Mesendoderm (in vitro differentiated cells): Measurements from ENCODE around the gene PARD3.
A peak's percentile ranks its signal among the peaks of the same experiment; 100 is the strongest.

Experiments used
- DNase-seq: peaks from one replicate; pipeline ENCODE4 v3.0.0; 2013
- H2AK5ac ChIP-seq: 2 replicates; pipeline ENCODE4 v1.6.1; 2013; ENCODE audit warnings: low read length, inconsistent platforms
- H2BK120ac ChIP-seq: 2 replicates; pipeline ENCODE4 v1.6.1; 2013; ENCODE audit warnings: low read depth, mild to moderate bottlenecking, low read length, moderate library complexity, mixed read lengths
- H2BK15ac ChIP-seq: replicated peaks from 2 replicates; pipeline ENCODE4 v1.6.1; 2013; ENCODE audit warnings: low read depth, mild to moderate bottlenecking, moderate library complexity
- H2BK5ac ChIP-seq: 2 replicates; pipeline ENCODE4 v1.6.1; 2013; ENCODE audit warnings: low read length, inconsistent platforms
- H3K18ac ChIP-seq: 2 replicates; pipeline ENCODE4 v1.6.1; 2013; ENCODE audit warnings: mild to moderate bottlenecking, low read length, mixed read lengths
- H3K23ac ChIP-seq: one replicate; pipeline ENCODE4 v1.6.1; 2013; ENCODE audit warnings: low read length
- H3K27ac ChIP-seq: 2 replicates; pipeline ENCODE4 v1.5.1; 2013; ENCODE audit warnings: low read depth, mild to moderate bottlenecking, inconsistent platforms, low read length, moderate library complexity
- H3K27me3 ChIP-seq: 2 replicates; pipeline ENCODE4 v1.6.1; 2013; ENCODE audit warnings: low read length, control low read depth, mild to moderate bottlenecking, inconsistent platforms; ENCODE audit not compliant: insufficient read depth, poor library complexity
- H3K36me3 ChIP-seq: 2 replicates; pipeline ENCODE4 v1.6.1; 2013; ENCODE audit warnings: low read length, inconsistent platforms; ENCODE audit not compliant: control insufficient read depth, insufficient read depth
- H3K4ac ChIP-seq: one replicate; pipeline ENCODE4 v1.6.1; 2013; ENCODE audit warnings: low read depth, mild to moderate bottlenecking, low read length, moderate library complexity
- H3K4me1 ChIP-seq: 2 replicates; pipeline ENCODE4 v1.6.1; 2013; ENCODE audit warnings: low read depth, low read length, inconsistent platforms; ENCODE audit not compliant: control insufficient read depth
- H3K4me2 ChIP-seq: 2 replicates; pipeline ENCODE4 v1.6.1; 2013; ENCODE audit warnings: low read length
- H3K4me3 ChIP-seq: 2 replicates; pipeline ENCODE4 v1.5.1; 2013; ENCODE audit warnings: mild to moderate bottlenecking, low read length
- H3K56ac ChIP-seq: one replicate; pipeline ENCODE4 v1.6.1; 2013; ENCODE audit warnings: low read length
- H3K79me1 ChIP-seq: 2 replicates; pipeline ENCODE4 v1.6.1; 2013; ENCODE audit warnings: low read length, inconsistent platforms
- H3K79me2 ChIP-seq: 2 replicates; pipeline ENCODE4 v1.6.1; 2013; ENCODE audit warnings: mild to moderate bottlenecking, low read length; ENCODE audit not compliant: control insufficient read depth, insufficient read depth
- H3K9ac ChIP-seq: 2 replicates; pipeline ENCODE4 v1.6.1; 2013; ENCODE audit warnings: low read length, inconsistent platforms
- H4K5ac ChIP-seq: one replicate; pipeline ENCODE4 v1.6.1; 2013; ENCODE audit warnings: low read length
- H4K8ac ChIP-seq: one replicate; pipeline ENCODE4 v1.6.1; 2013; ENCODE audit warnings: low read depth, mild to moderate bottlenecking, control low read depth, low read length, moderate library complexity
- WGBS: extraction: QIAGEN DNeasy Blood & Tissue Kit; methylation state at CpG from one replicate; pipeline ENCODE4 v1.1.7; 2013; ENCODE audit warnings: low lambda C conversion rate, missing lambda C conversion rate; ENCODE audit not compliant: insufficient coverage; ENCODE audit errors: extremely low coverage; 5-methylcytosine and 5-hydroxymethylcytosine counted together

PARD3 gene

DNA sequence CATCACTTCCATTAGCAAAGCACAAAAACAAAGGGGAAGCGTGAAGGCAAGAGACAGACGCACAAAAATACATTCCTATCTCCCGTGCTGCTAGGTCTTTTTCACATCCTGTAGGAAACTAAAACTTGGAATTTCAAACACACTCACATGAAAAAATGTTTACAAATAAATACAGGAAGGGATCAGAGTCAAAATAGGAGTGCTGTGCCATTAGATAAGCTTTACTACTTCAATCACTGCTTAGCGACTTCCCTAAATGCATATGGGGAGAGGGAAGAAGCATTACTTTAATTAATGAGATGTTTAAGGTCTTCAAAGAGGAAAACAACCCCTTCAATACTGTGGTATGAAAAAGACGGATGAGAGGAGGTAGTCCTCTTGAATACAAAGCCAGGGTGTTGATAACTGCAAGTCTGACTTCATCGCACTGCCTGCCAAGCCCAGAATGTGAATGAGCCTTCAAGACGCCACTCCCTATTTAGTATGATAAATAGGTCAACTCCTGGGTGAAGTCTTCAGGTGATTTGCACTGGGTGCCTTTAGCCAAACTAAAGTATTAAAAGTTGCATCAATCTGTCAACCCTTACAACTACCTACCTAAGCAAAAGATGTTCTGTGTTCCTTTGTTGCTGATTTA is 13.9 kb downstream of the PARD3 start:
- H4K8ac ChIP-seq: no peak overlapping the region
- H3K79me1 ChIP-seq: peaks cover 10% of the 10 kb centered on the region
- no CpG with 5 or more reads among the region's 7 CpGs for WGBS
- no peak overlapping the region for H2BK15ac ChIP-seq
- no peak overlapping the region for H3K18ac ChIP-seq
- peaks cover 6% of the 10 kb centered on the region for H3K4me1 ChIP-seq
- H3K79me2 ChIP-seq: peaks cover 47% of the 10 kb centered on the region
- H3K27me3 ChIP-seq: no peaks in the 10 kb centered on the region
- no peak overlapping the region for H3K27ac ChIP-seq
- H3K36me3 ChIP-seq: no peaks in the 10 kb centered on the region
- no peak overlapping the region for H3K23ac ChIP-seq
- no peak overlapping the region for H2AK5ac ChIP-seq
- H4K5ac ChIP-seq: no peak overlapping the region
- H2BK5ac ChIP-seq: no peak overlapping the region
- no peak overlapping the region for H3K4me2 ChIP-seq
- DNase-seq: peak; percentile 85
- H3K4ac ChIP-seq: no peak overlapping the region
- no peak overlapping the region for H2BK120ac ChIP-seq
- peak overlapping the region; percentile 2 for H3K56ac ChIP-seq
- no peak overlapping the region for H3K4me3 ChIP-seq
- H3K9ac ChIP-seq: no peak overlapping the region

DNA sequence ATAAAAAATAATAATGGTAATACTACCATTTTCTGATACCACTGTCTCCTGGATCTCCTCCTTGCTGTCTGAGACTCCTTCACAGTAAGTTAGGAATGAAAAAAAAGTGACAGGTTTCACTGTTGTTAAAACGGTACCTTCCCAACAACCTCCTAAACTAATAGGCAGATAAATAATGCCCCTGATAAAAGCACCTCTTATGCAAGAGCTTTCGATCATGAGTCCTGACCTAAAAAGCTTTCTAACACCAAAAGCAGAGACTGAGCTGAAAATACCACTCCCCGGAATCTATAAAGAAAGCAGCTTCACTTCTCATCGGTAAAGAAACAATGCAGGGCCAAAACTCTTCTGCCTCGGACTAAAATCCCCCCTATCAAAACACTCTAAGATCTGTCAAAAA is 14.5 kb downstream of the PARD3 start:
- Histone ChIP-seq H2AK5ac (no peak overlapping the region), H3K23ac (no peak overlapping the region), H3K4me1 (peaks cover 6% of the 10 kb centered on the region), H3K9ac (peak overlapping the region; percentile 6), H2BK15ac (no peak overlapping the region), H3K36me3 (no peaks in the 10 kb centered on the region), H3K79me1 (peaks cover 12% of the 10 kb centered on the region), H3K56ac (no peak overlapping the region), H3K79me2 (peaks cover 47% of the 10 kb centered on the region), H3K4me2 (no peak overlapping the region), H3K18ac (no peak overlapping the region), H2BK120ac (no peak overlapping the region), H3K27me3 (no peaks in the 10 kb centered on the region), H3K4ac (no peak overlapping the region), H4K8ac (no peak overlapping the region), H2BK5ac (no peak overlapping the region), H4K5ac (no peak overlapping the region), H3K27ac (no peak overlapping the region), H3K4me3 (no peak overlapping the region)
- WGBS: no CpG with 5 or more reads among the region's 5 CpGs
- no peak for DNase-seq

DNA sequence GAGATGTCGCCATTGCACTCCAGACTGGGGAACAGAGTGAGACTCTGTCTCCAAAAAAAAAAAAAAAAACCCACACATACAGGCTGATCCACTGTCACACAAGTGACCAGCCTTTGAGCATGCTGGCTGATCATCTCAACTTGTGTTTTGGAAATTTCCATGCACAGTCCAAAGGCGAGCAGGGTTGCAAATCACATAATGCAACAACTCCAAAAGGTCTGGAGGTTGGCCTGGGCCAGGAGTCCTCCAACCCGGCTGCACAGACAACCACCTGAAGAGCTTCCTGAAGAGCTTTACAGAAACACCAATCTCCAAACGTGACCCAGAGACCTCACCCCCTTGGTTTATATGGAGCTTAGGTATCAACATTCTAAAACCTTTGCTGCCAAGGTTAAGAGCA is 16.4 kb downstream of the PARD3 start:
- Histone ChIP-seq H3K27ac (no peak overlapping the region), H4K5ac (no peak overlapping the region), H3K27me3 (no peaks in the 10 kb centered on the region), H3K4ac (no peak overlapping the region), H3K56ac (no peak overlapping the region), H3K36me3 (no peaks in the 10 kb centered on the region), H3K79me2 (peaks cover 60% of the 10 kb centered on the region), H2BK15ac (no peak overlapping the region), H4K8ac (no peak overlapping the region), H3K23ac (no peak overlapping the region), H3K79me1 (peaks cover 15% of the 10 kb centered on the region), H3K4me2 (no peak overlapping the region), H2AK5ac (no peak overlapping the region), H3K4me3 (no peak overlapping the region), H3K18ac (no peak overlapping the region), H2BK120ac (no peak overlapping the region), H2BK5ac (no peak overlapping the region), H3K9ac (no peak overlapping the region), H3K4me1 (peaks cover 6% of the 10 kb centered on the region)
- WGBS: no CpG with 5 or more reads among the region's 4 CpGs
- DNase-seq: no peak

DNA sequence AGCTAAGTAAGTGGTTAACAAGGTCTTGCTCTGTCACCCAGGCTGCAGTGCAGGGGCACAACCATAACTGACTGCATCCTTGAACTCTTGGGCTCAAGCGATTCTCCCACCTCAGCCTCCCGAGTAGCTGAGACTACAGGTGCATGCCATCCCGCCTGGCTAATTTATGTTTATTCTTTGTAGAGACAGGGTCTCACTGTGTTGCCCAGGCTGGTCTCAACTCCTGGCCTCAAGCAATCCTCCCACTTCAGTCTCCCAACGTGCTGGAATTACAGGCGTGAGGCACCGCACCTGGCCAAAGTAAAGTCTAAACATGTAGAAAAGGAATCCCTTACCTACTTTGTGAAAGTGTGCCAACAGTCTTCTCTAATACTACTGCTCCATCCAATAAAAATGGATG is 17.9 kb downstream of the PARD3 start:
- peaks cover 68% of the 10 kb centered on the region for H3K79me2 ChIP-seq
- H3K79me1 ChIP-seq: peaks cover 21% of the 10 kb centered on the region
- H2BK5ac ChIP-seq: no peak overlapping the region
- H3K4me2 ChIP-seq: no peak overlapping the region
- no CpG with 5 or more reads among the region's 6 CpGs for WGBS
- H3K56ac ChIP-seq: no peak overlapping the region
- no peak overlapping the region for H4K5ac ChIP-seq
- H2AK5ac ChIP-seq: no peak overlapping the region
- no peak overlapping the region for H3K27ac ChIP-seq
- H3K4me3 ChIP-seq: no peak overlapping the region
- no peak for DNase-seq
- H4K8ac ChIP-seq: no peak overlapping the region
- no peak overlapping the region for H3K4ac ChIP-seq
- no peak overlapping the region for H2BK120ac ChIP-seq
- H3K27me3 ChIP-seq: no peaks in the 10 kb centered on the region
- H3K36me3 ChIP-seq: no peaks in the 10 kb centered on the region
- peaks cover 5% of the 10 kb centered on the region for H3K4me1 ChIP-seq
- no peak overlapping the region for H3K23ac ChIP-seq
- no peak overlapping the region for H3K18ac ChIP-seq
- no peak overlapping the region for H2BK15ac ChIP-seq
- H3K9ac ChIP-seq: no peak overlapping the region

DNA sequence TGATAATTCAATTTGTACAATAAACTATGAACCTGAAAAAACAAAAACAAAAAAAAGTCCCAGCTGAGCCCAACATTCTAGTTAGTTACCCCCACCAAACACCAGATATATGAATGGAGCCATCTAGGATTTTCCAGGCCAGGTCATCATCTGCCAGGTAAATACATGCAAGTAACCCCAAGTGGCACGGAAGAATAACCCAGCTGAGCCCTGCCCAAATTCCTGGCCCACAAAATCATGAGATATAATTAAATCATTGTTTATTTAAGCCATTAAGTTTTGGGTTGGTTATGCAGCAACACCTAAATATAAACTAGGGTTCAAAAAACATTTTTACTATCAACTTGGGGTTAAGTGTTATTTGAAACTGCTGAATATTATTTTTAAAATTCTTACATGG is 19.0 kb downstream of the PARD3 start:
- Histone ChIP-seq H3K36me3 (no peaks in the 10 kb centered on the region), H3K4ac (no peak overlapping the region), H4K8ac (no peak overlapping the region), H2BK15ac (no peak overlapping the region), H3K4me3 (no peak overlapping the region), H3K27ac (no peak overlapping the region), H2AK5ac (no peak overlapping the region), H3K79me1 (peaks cover 25% of the 10 kb centered on the region), H3K18ac (no peak overlapping the region), H3K4me1 (peaks cover 3% of the 10 kb centered on the region), H4K5ac (no peak overlapping the region), H3K23ac (no peak overlapping the region), H3K4me2 (no peak overlapping the region), H3K79me2 (peaks cover 75% of the 10 kb centered on the region), H2BK5ac (no peak overlapping the region), H2BK120ac (no peak overlapping the region), H3K27me3 (no peaks in the 10 kb centered on the region), H3K9ac (no peak overlapping the region), H3K56ac (no peak overlapping the region)
- no peak for DNase-seq
- WGBS: no CpG with 5 or more reads among the region's 1 CpG

DNA sequence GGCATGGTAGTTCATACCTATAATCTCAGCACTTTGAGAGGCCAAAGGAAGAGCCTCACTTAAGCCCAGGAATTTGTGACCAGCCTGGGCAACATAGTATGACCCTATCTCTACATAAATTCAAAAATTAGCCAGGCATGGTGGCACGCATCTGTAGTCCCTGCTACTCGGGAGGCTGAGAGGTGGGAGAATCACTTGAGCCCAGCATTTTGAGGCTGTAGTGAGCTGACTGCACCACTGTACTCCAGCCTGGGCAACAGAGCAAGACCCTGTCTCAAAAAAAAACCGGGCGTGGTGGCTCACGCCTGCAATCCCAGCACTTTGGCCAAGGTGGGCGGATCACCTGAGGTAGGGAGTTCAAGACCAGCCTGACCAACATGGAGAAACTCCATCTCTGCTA is 19.8 kb downstream of the PARD3 start:
- Histone ChIP-seq H2BK5ac (no peak overlapping the region), H3K23ac (no peak overlapping the region), H3K18ac (no peak overlapping the region), H3K79me2 (peaks cover 74% of the 10 kb centered on the region), H2BK120ac (no peak overlapping the region), H3K4me1 (no peaks in the 10 kb centered on the region), H3K36me3 (no peaks in the 10 kb centered on the region), H3K9ac (no peak overlapping the region), H3K56ac (no peak overlapping the region), H4K8ac (no peak overlapping the region), H3K27me3 (no peaks in the 10 kb centered on the region), H3K4me3 (no peak overlapping the region), H3K4me2 (no peak overlapping the region), H3K79me1 (peaks cover 25% of the 10 kb centered on the region), H2BK15ac (no peak overlapping the region), H2AK5ac (no peak overlapping the region), H3K27ac (no peak overlapping the region), H3K4ac (no peak overlapping the region), H4K5ac (no peak overlapping the region)
- WGBS: no CpG with 5 or more reads among the region's 6 CpGs
- DNase-seq: no peak
